Heart left ventricle (tissue), 16 donors: ENCODE measurements around the gene FAM216B. TPM values are rescaled to one million over a fixed set of nuclear protein-coding genes. Genes with fewer than 3 reads are reported as not detected.

Experiments used
- ATAC-seq, 4 donors: fragments of 200-7000 bp; cut with Tn5 transposase; one replicate each; pipeline ENCODE4 v1.9.1; 2020 to 2022; ENCODE audit warnings: moderate library complexity in 4 of 4, mild to moderate bottlenecking in 3 of 4, moderate number of reproducible peaks in 1 of 4
- DNase-seq, 5 donors: peaks; one replicate each; pipeline ENCODE4 v3.0.0-alpha.2; 2020
- H3K27ac ChIP-seq, 12 donors: fragments of 200-600 bp; sonication (generic) in 4 of 12; one replicate each; pipeline versions ENCODE4 v1.5.0 to v1.8.0; 2016 to 2022; ENCODE audit warnings: mild to moderate bottlenecking in 2 of 12
- H3K27me3 ChIP-seq, 9 donors: fragments of 200-600 bp; sonication (generic) in 2 of 9; one replicate each; pipeline versions ENCODE4 v1.5.1 to v1.8.0; 2016 to 2022; ENCODE audit warnings: mild to moderate bottlenecking in 3 of 9
- H3K36me3 ChIP-seq, 9 donors: fragments of 200-600 bp; sonication (generic) in 2 of 9; one replicate each; pipeline versions ENCODE4 v1.5.0 to v1.8.0; 2018 to 2022; ENCODE audit warnings: mild to moderate bottlenecking in 2 of 9
- H3K4me1 ChIP-seq, 12 donors: fragments of 200-600 bp; sonication (generic) in 4 of 12; one replicate each; pipeline versions ENCODE4 v1.5.0 to v1.8.0; 2016 to 2022; ENCODE audit warnings: mild to moderate bottlenecking in 3 of 12
- H3K4me3 ChIP-seq, 12 donors: fragments of 200-600 bp; sonication (generic) in 4 of 12; one replicate each; pipeline versions ENCODE4 v1.5.0 to v1.8.0; 2017 to 2022; ENCODE audit warnings: mild to moderate bottlenecking in 9 of 12, moderate library complexity in 4 of 12
- H3K9me3 ChIP-seq, 12 donors: fragments of 200-600 bp; sonication (generic) in 4 of 12; one replicate each; pipeline versions ENCODE4 v1.5.0 to v1.8.0; 2016 to 2022; ENCODE audit warnings: mild to moderate bottlenecking in 1 of 12
- CTCF ChIP-seq, 12 donors: fragments of 200-600 bp; sonication (generic) in 4 of 12; IDR thresholded peaks; one replicate each; pipeline versions ENCODE4 v1.5.0 to v1.8.0; 2018 to 2022; ENCODE audit warnings: antibody characterized with exemption in 12 of 12, mild to moderate bottlenecking in 5 of 12
- POLR2A ChIP-seq, 2 donors: fragments of 450-650 bp; IDR thresholded peaks; one replicate each; pipeline ENCODE4 v1.6.1; 2017; ENCODE audit warnings: antibody characterized with exemption in 2 of 2, mild to moderate bottlenecking in 2 of 2, moderate library complexity in 2 of 2
- WGBS, 4 donors: extraction: QIAGEN DNeasy Blood & Tissue Kit in 2 of 4; methylation state at CpG; one replicate each; pipeline versions ENCODE4 v1.1.5 to v1.1.7; 2013 to 2018; 5-methylcytosine and 5-hydroxymethylcytosine counted together
- intact Hi-C, 10 donors: fragments of 100-400 bp; cut with DNase I; formaldehyde crosslinking; loops; one replicate each; pipeline versions ENCODE4 v1.11.1 to v1.14.2; 2022
- long read RNA-seq, 3 donors: library from polyadenylated mRNA; unstranded; transcript quantifications; one replicate each; pipeline ENCODE4 v2.0.0, GENCODE V29; 2020 to 2021
- polyA plus RNA-seq, 2 donors: library from polyadenylated mRNA; stranded (reverse); fragments of 200-250 nt; gene quantifications; one replicate each; pipeline ENCODE4 v1.2.3, GENCODE V29; 2013
- total RNA-seq, 9 donors: library from RNA; depleted of rRNA in 2 of 9; stranded (reverse); fragments of >200 nt in 2 of 9; fragmentation: NEBNext Ultra II Directional in 3 of 9; extraction: Animal tissue kit (Norgen Biotek cat#: 25700) in 3 of 9; gene quantifications; one replicate each; pipeline versions ENCODE4 v1.1.0 to v1.2.4, GENCODE V29; 2016 to 2023
- donor health status: ischemic (EF 13 %, LVEDD 7.1; RV severe dilation, severe dysfunction).
- donor health status: healthy with polysubstance abuse.
- donor health status: DM: no; HTN: yes; CAD: no.
- donor health status: DM: no; HTN: no; CAD: no.
- donor health status: ischemic (EF 25% LVEDD 6.9; RV normal size, moderate dysfunction).
- donor health status: ischemic (EF 25% LVEDD 5.7; RV mildly dilated, moderate dysfunction).
- donor health status: healthy.
- donor health status: DM: yes; HTN: yes; CAD: no.
- donor health status: ischemic (EF 35%, LVEDD 5.7; RV mildly dilated, moderate dysfunction).
- donor health status: nonischemic (EF 11% LVEDD 7.7; RV severe dilation, severe dysfunction).
- donor health status: DM: yes; HTN: yes; CAD: no.
- donor health status: PGD.
- donor health status: ischemic (EF 29% LVEDD 5.4; RV normal size, mild dysfunction).
- donor health status: nonischemic (EF 23%, LVEDD 6.1; RV moderate dilation, normal function).

Gene FAM216B
- total RNA-seq (1 to 10 TPM in 2 of 9 donors, under 1 TPM in 7; 0.07 to 1.3 (median 0.69) TPM), polyA plus RNA-seq (under 1 TPM; 0.12 to 0.38 TPM)
- long read RNA-seq, donor 1 = 0 reads
- long read RNA-seq, donor 2 = 0 reads
- long read RNA-seq, donor 3 = 0 reads

GRCh38 chr13:42781352-42781751, at the start of gene FAM216B:
Gene FAM216B, plus strand, starts transcription at chr13:42781584. Its CDS starts 2,484 bp downstream, at chr13:42784068.
- H3K36me3 ChIP-seq = no peaks in the 10 kb centered on the region
- WGBS, 4 donors = 36 to 42% (median 36%) methylated on average over 3 of the region's 3 CpGs
- H3K9me3 ChIP-seq = peaks cover 0 to 3% (median 0%) of the 10 kb centered on the region in 12 donors
- no peak for ATAC-seq
- DNase-seq = no peak
- H3K27me3 ChIP-seq = no peaks in the 10 kb centered on the region
- H3K4me1 ChIP-seq = peaks cover 0 to 12% (median 0%) of the 10 kb centered on the region in 12 donors
- TF ChIP-seq CTCF (IDR thresholded peaks at IDR 0.05) = no peak
- no peak for TF ChIP-seq POLR2A (IDR thresholded peaks at IDR 0.05)
- no peak within 1 kb of the TSS for H3K27ac ChIP-seq
- H3K4me3 ChIP-seq = no peak within 1 kb of the TSS
- intact Hi-C loops = no loop called here

GRCh38 chr13:42732073-42732472, 49.3 kb upstream of the FAM216B start:
- ATAC-seq (no peak), DNase-seq (no peak)
- H3K27ac ChIP-seq = no peak overlapping the region
- no peaks in the 10 kb centered on the region for H3K27me3 ChIP-seq
- TF ChIP-seq CTCF (IDR thresholded peaks at IDR 0.05) = no peak
- TF ChIP-seq POLR2A (IDR thresholded peaks at IDR 0.05) = no peak
- H3K36me3 ChIP-seq = no peaks in the 10 kb centered on the region
- no peaks in the 10 kb centered on the region for H3K4me1 ChIP-seq
- intact Hi-C loops = no loop called here
- no peak overlapping the region for H3K4me3 ChIP-seq
- no peaks in the 10 kb centered on the region for H3K9me3 ChIP-seq

- H3K27me3 ChIP-seq = no peaks in the 10 kb centered on the region
- intact Hi-C loops = no loop called here
- 93 to 98% (median 97%) methylated on average over 2 of the region's 2 CpGs for WGBS, 4 donors
- no peaks in the 10 kb centered on the region for H3K4me1 ChIP-seq
- no peak overlapping the region for H3K27ac ChIP-seq
- no peaks in the 10 kb centered on the region for H3K36me3 ChIP-seq
- H3K4me3 ChIP-seq = no peak overlapping the region
- DNase-seq (no peak), ATAC-seq (no peak)
- no peaks in the 10 kb centered on the region for H3K9me3 ChIP-seq
- TF ChIP-seq POLR2A (IDR thresholded peaks at IDR 0.05) = no peak
- no peak for TF ChIP-seq CTCF (IDR thresholded peaks at IDR 0.05)
Measured at GRCh38 chr13:42733046-42733445, 48.3 kb upstream of the FAM216B start.

- ATAC-seq = no peak
- no peaks in the 10 kb centered on the region for H3K36me3 ChIP-seq
- H3K27ac ChIP-seq = no peak overlapping the region
- no peaks in the 10 kb centered on the region for H3K9me3 ChIP-seq
- no peak overlapping the region for H3K4me3 ChIP-seq
- 85 to 90% (median 89%) methylated on average over 3 of the region's 3 CpGs for WGBS, 4 donors
- intact Hi-C loops = no loop called here
- no peaks in the 10 kb centered on the region for H3K4me1 ChIP-seq
- TF ChIP-seq POLR2A (IDR thresholded peaks at IDR 0.05) = no peak
- TF ChIP-seq CTCF (IDR thresholded peaks at IDR 0.05) = no peak
- H3K27me3 ChIP-seq = no peaks in the 10 kb centered on the region
- no peak for DNase-seq
Measured at GRCh38 chr13:42735010-42735409, 46.4 kb upstream of the FAM216B start.
